HepG2 (cell line): ENCODE data around the gene GRHPR. TPM values are rescaled to one million over a fixed set of nuclear protein-coding genes. Genes with fewer than 3 reads are reported as not detected.

Source experiments
- DNMT3B ChIP-seq: conservative IDR thresholded peaks from 2 replicates; pipeline ENCODE4 v1.6.1; 2016; ENCODE audit warnings: missing biosample characterization, control low read depth
- FOXA3 ChIP-seq: IDR thresholded peaks from 2 replicates; pipeline ENCODE4 v1.6.1; 2016; ENCODE audit warnings: missing genetic modification reagents, missing compliant biosample characterization
- GATAD2A ChIP-seq: IDR thresholded peaks from 2 replicates; pipeline ENCODE4 v1.6.1; 2016
- HNF4G ChIP-seq, 2 experiments: sonication (generic) in 1 of 2; formaldehyde crosslinking in 1 of 2; IDR thresholded peaks; 2 replicates each; pipeline versions ENCODE4 v1.4.0 to v1.6.1; 2011 to 2020; ENCODE audit warnings: borderline replicate concordance in 2 of 2, low read depth in 2 of 2, mild to moderate bottlenecking in 2 of 2, low read length in 1 of 2, missing genetic modification reagents in 1 of 2, moderate library complexity in 1 of 2
- JARID2 ChIP-seq: sonication (generic); formaldehyde crosslinking; IDR thresholded peaks from 2 replicates; pipeline ENCODE4 v1.8.1; 2023; ENCODE audit warnings: missing genetic modification reagents, inconsistent platforms; ENCODE audit not compliant: insufficient replicate concordance
- MAFK ChIP-seq, 2 experiments: IDR thresholded peaks in 1 of 2; conservative IDR thresholded peaks in 1 of 2; 2 replicates each; pipeline ENCODE4 v1.6.1; 2011; ENCODE audit warnings: improper control_type of control experiment in 2 of 2, low read length in 2 of 2
- PCBP1 ChIP-seq: fragments of 200-400 bp; formaldehyde crosslinking; IDR thresholded peaks from 2 replicates; pipeline ENCODE4 v1.6.1; 2017; ENCODE audit warnings: mild to moderate bottlenecking, low read depth, low read length, borderline replicate concordance
- PHF8 ChIP-seq: sonication (generic); formaldehyde crosslinking; IDR thresholded peaks from 2 replicates; pipeline ENCODE4 v1.5.0; 2020; ENCODE audit warnings: missing genetic modification reagents
- SYNCRIP ChIP-seq: fragments of 200-400 bp; formaldehyde crosslinking; IDR thresholded peaks from 2 replicates; pipeline ENCODE4 v1.6.1; 2018; ENCODE audit warnings: mild to moderate bottlenecking, low read depth, low read length; ENCODE audit not compliant: insufficient read depth
- THYN1 ChIP-seq: sonication (generic); formaldehyde crosslinking; IDR thresholded peaks from 2 replicates; pipeline ENCODE4 v1.8.1; 2023; ENCODE audit warnings: low read depth, mild to moderate bottlenecking, moderate library complexity, missing genetic modification reagents, borderline replicate concordance
- ZIK1 ChIP-seq: sonication (generic); formaldehyde crosslinking; IDR thresholded peaks from 2 replicates; pipeline ENCODE4 v1.5.0; 2020; ENCODE audit warnings: mild to moderate bottlenecking, low read depth, missing genetic modification reagents, borderline replicate concordance
- ZNF264 ChIP-seq: sonication (generic); formaldehyde crosslinking; IDR thresholded peaks from 2 replicates; pipeline ENCODE4 v1.4.0; 2020; ENCODE audit warnings: missing genetic modification reagents
- ZNF33A ChIP-seq: sonication (generic); formaldehyde crosslinking; IDR thresholded peaks from 2 replicates; pipeline ENCODE4 v1.5.1; 2020; ENCODE audit warnings: missing genetic modification reagents, mild to moderate bottlenecking, moderate library complexity, borderline replicate concordance
- ZNF652 ChIP-seq: IDR thresholded peaks from 2 replicates; pipeline ENCODE4 v1.6.1; 2016; ENCODE audit warnings: low read depth, borderline replicate concordance
- ZNF672 ChIP-seq: sonication (generic); formaldehyde crosslinking; IDR thresholded peaks from 2 replicates; pipeline ENCODE4 v1.8.1; 2022; ENCODE audit warnings: missing genetic modification reagents
- ZNF761 ChIP-seq: sonication (generic); formaldehyde crosslinking; conservative IDR thresholded peaks from 2 replicates; pipeline ENCODE4 v1.4.0; 2020; ENCODE audit warnings: mild to moderate bottlenecking, missing genetic modification reagents
- ZNF841 ChIP-seq: sonication (generic); formaldehyde crosslinking; IDR thresholded peaks from 2 replicates; pipeline ENCODE4 v1.8.1; 2023; ENCODE audit warnings: missing genetic modification reagents, borderline replicate concordance
- polyA plus RNA-seq, 8 experiments: library from polyadenylated mRNA; depleted of rRNA in 3 of 8; stranded (reverse) in 7 of 8; unstranded in 1 of 8; fragments of >200 nt; fragmentation: Illumina TruSeq in 4 of 8; extraction: Trizol in 4 of 8; gene quantifications; 2 replicates each; pipeline versions ENCODE4 v1.2.1 to v1.2.3, GENCODE V29; 2011 to 2016; ENCODE audit warnings: low read depth in 4 of 8, missing spikeins in 1 of 8, mixed read lengths in 1 of 8; ENCODE audit not compliant: insufficient read depth in 1 of 8
- total RNA-seq, 5 experiments: library from RNA; depleted of rRNA; stranded (reverse); fragments of >200 nt; fragmentation: Illumina TruSeq; extraction: Trizol; gene quantifications; 2 replicates each; pipeline ENCODE4 v1.2.3, GENCODE V29; 2016; ENCODE audit warnings: low read depth in 1 of 5
- TF ChIP-seq, protein P1 (sequence below): IDR thresholded peaks from 2 replicates; pipeline ENCODE4 v1.6.1; 2012; ENCODE audit warnings: low read depth, low read length, improper control_type of control experiment
- TF ChIP-seq, protein P2 (sequence below): sonication (generic); formaldehyde crosslinking; IDR thresholded peaks from 2 replicates; pipeline ENCODE4 v1.8.1; 2023; ENCODE audit warnings: mild to moderate bottlenecking, missing genetic modification reagents, borderline replicate concordance
- TF ChIP-seq, protein P3 (sequence below): sonication (generic); formaldehyde crosslinking; IDR thresholded peaks from 2 replicates; pipeline ENCODE4 v1.5.0; 2020; ENCODE audit warnings: missing genetic modification reagents, mild to moderate bottlenecking, borderline replicate concordance
- TF ChIP-seq, protein P4 (sequence below): IDR thresholded peaks from 2 replicates; pipeline ENCODE4 v1.6.1; 2016; ENCODE audit warnings: low read depth, missing genetic modification reagents, missing compliant biosample characterization

GRHPR gene
- total and polyA plus RNA-seq, 2 of the 13 experiments (the other 11 are each of a cell fraction or from before 2014, with no cell fraction given), result 113 to 115 TPM

DNA sequence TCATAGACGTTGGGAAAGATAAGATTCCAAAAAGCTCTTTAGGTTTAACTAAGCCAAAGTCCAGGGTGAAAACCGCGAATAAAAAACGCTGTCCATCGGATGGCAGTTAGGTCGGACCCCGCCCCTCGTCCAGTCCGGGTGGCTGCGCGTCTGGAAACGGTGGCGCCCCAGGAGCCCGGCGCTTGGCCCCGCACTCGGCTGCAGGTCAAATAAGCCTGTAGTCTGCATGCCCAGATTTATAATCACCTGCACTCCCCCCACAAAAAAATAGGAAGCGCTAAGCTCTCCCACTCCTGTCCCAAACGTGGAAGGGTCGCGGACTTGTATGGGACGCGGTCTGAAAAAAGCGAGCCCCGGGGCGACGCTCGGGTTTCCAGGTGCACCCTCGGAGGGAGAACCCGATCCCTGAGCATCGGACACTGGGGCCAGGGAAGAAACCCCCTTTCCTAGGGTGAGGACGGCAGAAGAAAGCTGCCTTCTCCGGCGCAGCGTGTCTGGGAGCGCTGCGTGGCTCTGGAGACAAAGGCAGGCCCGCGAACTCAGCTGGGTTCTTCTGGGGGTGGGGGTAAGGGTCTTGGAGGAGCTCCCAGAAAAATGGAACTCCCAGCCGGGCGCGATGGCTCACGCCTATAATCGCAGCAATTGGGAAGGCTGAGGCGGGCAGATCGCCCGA is 43.7 kb downstream of the GRHPR start (continued):
- no peak for TF ChIP-seq SYNCRIP
- no peak for TF ChIP-seq GATAD2A (CRISPR knock-in tag)
- no peak for TF ChIP-seq ZNF672 (CRISPR knock-in tag)
- TF ChIP-seq, protein P1, sequence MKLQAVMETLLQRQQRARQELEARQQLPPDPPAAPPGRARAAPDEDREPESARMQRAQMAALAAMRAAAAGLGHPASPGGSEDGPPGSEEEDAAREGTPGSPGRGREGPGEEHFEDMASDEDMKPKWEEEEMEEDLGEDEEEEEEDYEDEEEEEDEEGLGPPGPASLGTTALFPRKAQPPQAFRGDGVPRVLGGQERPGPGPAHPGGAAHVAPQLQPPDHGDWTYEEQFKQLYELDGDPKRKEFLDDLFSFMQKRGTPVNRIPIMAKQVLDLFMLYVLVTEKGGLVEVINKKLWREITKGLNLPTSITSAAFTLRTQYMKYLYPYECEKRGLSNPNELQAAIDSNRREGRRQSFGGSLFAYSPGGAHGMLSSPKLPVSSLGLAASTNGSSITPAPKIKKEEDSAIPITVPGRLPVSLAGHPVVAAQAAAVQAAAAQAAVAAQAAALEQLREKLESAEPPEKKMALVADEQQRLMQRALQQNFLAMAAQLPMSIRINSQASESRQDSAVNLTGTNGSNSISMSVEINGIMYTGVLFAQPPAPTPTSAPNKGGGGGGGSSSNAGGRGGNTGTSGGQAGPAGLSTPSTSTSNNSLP, result no peak; the same call in 1 of the 2 replicates
- TF ChIP-seq PHF8, result peak; percentile 62
- no peak for TF ChIP-seq ZNF841 (CRISPR knock-in tag)
- TF ChIP-seq, protein P2, sequence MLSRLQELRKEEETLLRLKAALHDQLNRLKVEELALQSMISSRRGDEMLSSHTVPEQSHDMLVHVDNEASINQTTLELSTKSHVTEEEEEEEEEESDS (CRISPR knock-in tag), result no peak
- TF ChIP-seq ZIK1 (CRISPR knock-in tag), result no peak
- TF ChIP-seq, protein P3, sequence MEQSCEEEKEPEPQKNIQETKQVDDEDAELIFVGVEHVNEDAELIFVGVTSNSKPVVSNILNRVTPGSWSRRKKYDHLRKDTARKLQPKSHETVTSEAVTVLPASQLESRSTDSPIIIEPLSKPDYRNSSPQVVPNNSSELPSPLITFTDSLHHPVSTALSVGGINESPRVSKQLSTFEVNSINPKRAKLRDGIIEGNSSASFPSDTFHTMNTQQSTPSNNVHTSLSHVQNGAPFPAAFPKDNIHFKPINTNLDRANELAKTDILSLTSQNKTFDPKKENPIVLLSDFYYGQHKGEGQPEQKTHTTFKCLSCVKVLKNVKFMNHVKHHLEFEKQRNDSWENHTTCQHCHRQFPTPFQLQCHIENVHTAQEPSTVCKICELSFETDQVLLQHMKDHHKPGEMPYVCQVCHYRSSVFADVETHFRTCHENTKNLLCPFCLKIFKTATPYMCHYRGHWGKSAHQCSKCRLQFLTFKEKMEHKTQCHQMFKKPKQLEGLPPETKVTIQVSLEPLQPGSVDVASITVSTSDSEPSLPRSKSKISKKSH (CRISPR knock-in tag), result peak; percentile 54
- TF ChIP-seq ZNF652 (CRISPR knock-in tag), result no peak
- TF ChIP-seq ZNF33A (CRISPR knock-in tag), result no peak
- no peak for TF ChIP-seq JARID2
- TF ChIP-seq HNF4G (IDR thresholded peaks at IDR 0.05; ENCODE audit: borderline replicate concordance, low read depth, low read length), result peak; percentile 7; the same call in 1 of the 2 replicates
- no peak for TF ChIP-seq HNF4G (CRISPR knock-in tag; IDR thresholded peaks at IDR 0.05; ENCODE audit: borderline replicate concordance, low read depth)
- no peak for TF ChIP-seq DNMT3B
- TF ChIP-seq MAFK (conservative IDR thresholded peaks at IDR 0.05 in 1 of 2, IDR thresholded peaks at IDR 0.05 in 1 of 2; ENCODE audit: low read length in 2 of 2), result no peak
- no peak for TF ChIP-seq PCBP1
- TF ChIP-seq FOXA3 (CRISPR knock-in tag), result no peak
- TF ChIP-seq ZNF264 (CRISPR knock-in tag), result no peak
- TF ChIP-seq, protein P4, sequence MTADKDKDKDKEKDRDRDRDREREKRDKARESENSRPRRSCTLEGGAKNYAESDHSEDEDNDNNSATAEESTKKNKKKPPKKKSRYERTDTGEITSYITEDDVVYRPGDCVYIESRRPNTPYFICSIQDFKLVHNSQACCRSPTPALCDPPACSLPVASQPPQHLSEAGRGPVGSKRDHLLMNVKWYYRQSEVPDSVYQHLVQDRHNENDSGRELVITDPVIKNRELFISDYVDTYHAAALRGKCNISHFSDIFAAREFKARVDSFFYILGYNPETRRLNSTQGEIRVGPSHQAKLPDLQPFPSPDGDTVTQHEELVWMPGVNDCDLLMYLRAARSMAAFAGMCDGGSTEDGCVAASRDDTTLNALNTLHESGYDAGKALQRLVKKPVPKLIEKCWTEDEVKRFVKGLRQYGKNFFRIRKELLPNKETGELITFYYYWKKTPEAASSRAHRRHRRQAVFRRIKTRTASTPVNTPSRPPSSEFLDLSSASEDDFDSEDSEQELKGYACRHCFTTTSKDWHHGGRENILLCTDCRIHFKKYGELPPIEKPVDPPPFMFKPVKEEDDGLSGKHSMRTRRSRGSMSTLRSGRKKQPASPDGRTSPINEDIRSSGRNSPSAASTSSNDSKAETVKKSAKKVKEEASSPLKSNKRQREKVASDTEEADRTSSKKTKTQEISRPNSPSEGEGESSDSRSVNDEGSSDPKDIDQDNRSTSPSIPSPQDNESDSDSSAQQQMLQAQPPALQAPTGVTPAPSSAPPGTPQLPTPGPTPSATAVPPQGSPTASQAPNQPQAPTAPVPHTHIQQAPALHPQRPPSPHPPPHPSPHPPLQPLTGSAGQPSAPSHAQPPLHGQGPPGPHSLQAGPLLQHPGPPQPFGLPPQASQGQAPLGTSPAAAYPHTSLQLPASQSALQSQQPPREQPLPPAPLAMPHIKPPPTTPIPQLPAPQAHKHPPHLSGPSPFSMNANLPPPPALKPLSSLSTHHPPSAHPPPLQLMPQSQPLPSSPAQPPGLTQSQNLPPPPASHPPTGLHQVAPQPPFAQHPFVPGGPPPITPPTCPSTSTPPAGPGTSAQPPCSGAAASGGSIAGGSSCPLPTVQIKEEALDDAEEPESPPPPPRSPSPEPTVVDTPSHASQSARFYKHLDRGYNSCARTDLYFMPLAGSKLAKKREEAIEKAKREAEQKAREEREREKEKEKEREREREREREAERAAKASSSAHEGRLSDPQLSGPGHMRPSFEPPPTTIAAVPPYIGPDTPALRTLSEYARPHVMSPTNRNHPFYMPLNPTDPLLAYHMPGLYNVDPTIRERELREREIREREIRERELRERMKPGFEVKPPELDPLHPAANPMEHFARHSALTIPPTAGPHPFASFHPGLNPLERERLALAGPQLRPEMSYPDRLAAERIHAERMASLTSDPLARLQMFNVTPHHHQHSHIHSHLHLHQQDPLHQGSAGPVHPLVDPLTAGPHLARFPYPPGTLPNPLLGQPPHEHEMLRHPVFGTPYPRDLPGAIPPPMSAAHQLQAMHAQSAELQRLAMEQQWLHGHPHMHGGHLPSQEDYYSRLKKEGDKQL (CRISPR knock-in tag), result no peak
- no peak for TF ChIP-seq THYN1 (CRISPR knock-in tag)
- 0 out of 2 replicates have a peak, but pooled peaks have one; percentile 29 for TF ChIP-seq ZNF761
